Activated CD8-positive, alpha-beta T cell treated with anti-CD3 and anti-CD28 coated beads for 36 hours (primary cell): ENCODE results near the gene POLD2. TPM values are rescaled to one million over a fixed set of nuclear protein-coding genes. Genes with fewer than 3 reads are reported as not detected.
"Not testable (repeated sequence)": the region's sequence is repeated elsewhere in the genome, so short reads cannot be mapped to it uniquely, and the experiment has no call there.

ENCODE experiments used
- ATAC-seq: fragments of 200-7000 bp; cut with Tn5 transposase; one replicate; pipeline ENCODE4 v1.10.0; 2021; ENCODE audit warnings: mild to moderate bottlenecking, moderate library complexity
- CTCF ChIA-PET: fragments of 350-600 bp; sonication (Branson Sonifier 250); formaldehyde crosslinking; loops from one replicate; lab custom pipeline; 2021; ENCODE audit warnings: antibody characterized with exemption; lab: Charles Lee
- POLR2A ChIA-PET: fragments of 350-600 bp; sonication (Branson Sonifier 250); formaldehyde crosslinking; loops from one replicate; lab custom pipeline; 2021; ENCODE audit warnings: antibody characterized with exemption; lab: Charles Lee
- DNase-seq: peaks from one replicate; pipeline ENCODE4 v3.0.0-alpha.2; 2020
- H3K27ac Mint-ChIP-seq: one replicate; pipeline ENCODE4 v1.8.0; 2021; ENCODE audit warnings: mild to moderate bottlenecking, mixed read lengths
- H3K27me3 Mint-ChIP-seq: one replicate; pipeline ENCODE4 v1.8.0; 2021; ENCODE audit warnings: mixed read lengths
- H3K36me3 Mint-ChIP-seq: one replicate; pipeline ENCODE4 v1.8.0; 2021; ENCODE audit warnings: low read depth, mixed read lengths
- H3K4me1 Mint-ChIP-seq: one replicate; pipeline ENCODE4 v1.8.0; 2021; ENCODE audit warnings: low read depth, mixed read lengths
- H3K4me3 Mint-ChIP-seq: one replicate; pipeline ENCODE4 v1.8.0; 2021; ENCODE audit warnings: mild to moderate bottlenecking, moderate library complexity, mixed read lengths
- H3K9me3 Mint-ChIP-seq: one replicate; pipeline ENCODE4 v1.8.0; 2021; ENCODE audit warnings: mixed read lengths
- CTCF ChIP-seq: fragments of 200-600 bp; IDR thresholded peaks from one replicate; pipeline ENCODE4 v1.8.0; 2022; ENCODE audit warnings: antibody characterized with exemption, mild to moderate bottlenecking
- intact Hi-C: fragments of 100-400 bp; cut with micrococcal nuclease; formaldehyde crosslinking; loops from one replicate; pipeline ENCODE4 v1.10.0; 2022
- total RNA-seq, 2 experiments: library from RNA; stranded (reverse); gene quantifications; one replicate each; pipeline ENCODE4 v1.2.3, GENCODE V29; 2021

The POLD2 gene
- total RNA-seq, 2 experiments from 2014 or later: 243 to 251 TPM

GRCh38 chr7:44128721-44129582, 5.6 kb upstream of the POLD2 start:
- Mint-ChIP-seq H3K36me3 (no peaks in the 10 kb centered on the region), H3K27ac (no peak overlapping the region), H3K4me1 (peaks cover 3% of the 10 kb centered on the region), H3K27me3 (no peaks in the 10 kb centered on the region), H3K9me3 (peaks cover 3% of the 10 kb centered on the region), H3K4me3 (no peak overlapping the region)
- TF ChIP-seq CTCF: no peak
- DNase-seq (no peak), ATAC-seq (no peak)
- ChIA-PET CTCF (no interaction called here), POLR2A (no interaction called here)
- intact Hi-C loops: no loop called here

- intact Hi-C loops: no loop called here
- H3K27ac Mint-ChIP-seq: no peak overlapping the region
- no peak for TF ChIP-seq CTCF
- DNase-seq: no peak
- POLR2A ChIA-PET: interaction anchor here (0.6 kb wide), 1 partner anchor 645 kb away, joined by 3 read pairs; no protein-coding TSS in a partner anchor
- H3K9me3 Mint-ChIP-seq: peaks cover 3% of the 10 kb centered on the region
- peaks cover 10% of the 10 kb centered on the region for H3K4me1 Mint-ChIP-seq
- no peaks in the 10 kb centered on the region for H3K27me3 Mint-ChIP-seq
- no peak for ATAC-seq
- H3K4me3 Mint-ChIP-seq: no peak overlapping the region
- CTCF ChIA-PET: no interaction called here
- H3K36me3 Mint-ChIP-seq: peaks cover 4% of the 10 kb centered on the region
These were observed 3.8 kb upstream of the POLD2 start for GRCh38 chr7:44127161-44127560.

- H3K9me3 Mint-ChIP-seq, ATAC-seq, intact Hi-C loops, H3K27ac Mint-ChIP-seq, H3K36me3 Mint-ChIP-seq, H3K27me3 Mint-ChIP-seq, H3K4me3 Mint-ChIP-seq, DNase-seq: not testable (repeated sequence)
- ChIA-PET CTCF (interaction anchor here (0.6 kb wide), 1 partner anchor 245 kb away, joined by 3 read pairs; no protein-coding TSS in a partner anchor), POLR2A (interaction anchor here (0.8 kb wide), 1 partner anchor 12 kb away, joined by 3 read pairs; no protein-coding TSS in a partner anchor)
- peaks cover 16% of the 10 kb centered on the region for H3K4me1 Mint-ChIP-seq
These were observed 3.2 kb upstream of the POLD2 start for GRCh38 chr7:44126574-44126973.

GRCh38 chr7:44124822-44125202, 1.5 kb upstream of the POLD2 start:
- Mint-ChIP-seq H3K27me3 (no peaks in the 10 kb centered on the region), H3K4me1 (peaks cover 32% of the 10 kb centered on the region), H3K4me3 (peak overlapping the region; percentile 86), H3K36me3 (peaks cover 26% of the 10 kb centered on the region), H3K9me3 (peaks cover 3% of the 10 kb centered on the region), H3K27ac (no peak overlapping the region)
- DNase-seq: no peak
- ATAC-seq: no peak
- no peak for TF ChIP-seq CTCF
- intact Hi-C loops: no loop called here
- ChIA-PET CTCF (interaction anchor here (0.8 to 1.7 kb wide), 4 partner anchors 13 to 44 kb away, joined by 3 to 4 read pairs (median 3); no protein-coding TSS in a partner anchor), POLR2A (no interaction called here)

- H3K27me3 Mint-ChIP-seq: no peaks in the 10 kb centered on the region
These were observed 819 bp downstream of the POLD2 start for GRCh38 chr7:44122529-44122928.

More at GRCh38 chr7:44122529-44122928, 819 bp downstream of the POLD2 start:
- peaks cover 40% of the 10 kb centered on the region for H3K4me1 Mint-ChIP-seq
- DNase-seq (no peak), ATAC-seq (no peak)
- ChIA-PET CTCF (interaction anchor here (0.8 to 2.2 kb wide), 7 partner anchors 8 to 103 kb away, joined by 3 to 7 read pairs (median 4); no protein-coding TSS in a partner anchor), POLR2A (interaction anchor here (0.5 to 2.6 kb wide), 16 partner anchors 8 to 413 kb away, joined by 3 to 13 read pairs (median 4); partner anchors contain the start of gene DBNL)
- intact Hi-C loops: no loop called here
- peaks cover 3% of the 10 kb centered on the region for H3K9me3 Mint-ChIP-seq
- no peak for TF ChIP-seq CTCF
- H3K4me3 Mint-ChIP-seq: peak overlapping the region; percentile 86
- peak overlapping the region; percentile 85 for H3K27ac Mint-ChIP-seq
- peaks cover 40% of the 10 kb centered on the region for H3K36me3 Mint-ChIP-seq
